ENCODE results near the gene IL17RB.

GRCh38 chr3:53899750-53900149 lies 53.4 kb downstream of the IL17RB start:
- TF ChIP-seq GATA3 (IDR thresholded peaks at IDR 0.05; ENCODE audit: low read depth, low read length) (no peak), GATA2 (IDR thresholded peaks at IDR 0.05; ENCODE audit: low read depth, low read length) (no peak)
